ENCODE results near the gene NHLRC2. TPM values are rescaled to one million over a fixed set of nuclear protein-coding genes. Genes with fewer than 3 reads are reported as not detected.

Gene NHLRC2
- polyA plus RNA-seq, 10 donors = 9.3 to 18.7 (median 13.6) TPM

GRCh38 chr10:113858541-113858940, 4.1 kb downstream of the NHLRC2 start:
- no peak for DNase-seq

GRCh38 chr10:113859261-113859660, 4.8 kb downstream of the NHLRC2 start:
- no peak for DNase-seq

GRCh38 chr10:113865901-113866300, 11.4 kb downstream of the NHLRC2 start:
- no peak for DNase-seq

DNA sequence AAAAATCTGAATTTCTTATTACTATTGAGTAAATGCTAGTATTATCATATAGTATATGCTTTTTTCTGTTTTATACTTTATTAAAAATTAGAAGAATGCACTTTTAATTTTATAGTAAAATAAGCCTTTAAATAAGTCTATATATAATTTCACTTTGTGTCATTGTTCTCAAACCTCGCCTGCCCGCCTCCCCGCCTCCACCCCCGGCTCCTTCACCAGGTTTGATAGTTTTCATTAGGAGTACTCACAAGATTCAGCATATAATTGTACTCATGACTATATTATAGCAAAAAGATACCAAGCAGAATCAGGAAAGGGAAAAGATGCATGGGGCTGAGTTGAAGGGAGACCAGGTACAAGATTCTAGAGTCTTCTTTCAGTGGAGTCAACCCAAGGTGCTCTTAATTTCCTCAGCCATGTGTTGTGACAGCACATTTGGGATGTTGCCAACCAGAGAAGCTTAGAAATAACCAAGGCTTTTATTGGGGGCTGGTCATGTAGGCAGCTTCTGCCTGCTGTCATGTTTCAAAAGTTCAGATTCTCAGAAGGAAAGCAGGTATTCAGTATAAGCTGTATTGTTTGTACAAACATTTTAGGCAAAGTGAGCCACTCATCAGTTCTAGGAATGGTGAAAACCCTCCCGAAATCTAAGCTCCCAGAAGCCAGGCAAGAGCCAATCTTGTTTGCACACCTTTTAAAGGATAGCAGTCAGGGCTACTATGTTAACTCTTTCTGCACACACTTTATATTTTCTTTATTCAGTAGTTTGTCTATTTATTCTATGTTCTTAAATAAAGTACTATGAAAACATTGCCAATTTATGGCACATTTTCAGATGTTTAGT, 12.3 kb downstream of the NHLRC2 start:
- no peak for DNase-seq

DNA sequence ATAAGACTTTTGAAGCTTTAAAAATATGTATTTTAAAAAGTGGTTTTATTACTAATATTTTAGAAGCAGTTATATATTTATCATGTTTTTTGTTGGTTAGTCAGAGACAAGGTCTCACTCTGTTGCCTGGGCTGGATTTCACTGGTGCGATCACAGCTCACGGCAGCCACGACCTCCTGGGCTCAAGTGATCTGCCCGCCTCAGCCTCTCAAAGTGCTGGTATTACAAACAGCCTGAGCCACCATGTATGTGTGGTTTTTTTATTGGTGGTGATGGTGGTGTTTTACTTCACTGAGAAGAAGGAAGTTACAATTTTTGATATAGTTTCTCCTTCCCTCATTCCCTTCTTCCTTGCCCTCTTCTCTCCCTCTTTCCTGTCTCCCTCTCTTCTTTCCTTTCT, 13.4 kb downstream of the NHLRC2 start:
- DNase-seq = no peak

- DNase-seq = no peak
These were observed 15.3 kb downstream of the NHLRC2 start for GRCh38 chr10:113869789-113870188.

- DNase-seq = no peak
These were observed 17.9 kb downstream of the NHLRC2 start for GRCh38 chr10:113872139-113873030.

GRCh38 chr10:113875212-113875611, 20.8 kb downstream of the NHLRC2 start:
- DNase-seq = no peak

- DNase-seq = no peak
These were observed 22.0 kb downstream of the NHLRC2 start for GRCh38 chr10:113876461-113876860.

- no peak for DNase-seq
These were observed 25.2 kb downstream of the NHLRC2 start for GRCh38 chr10:113879691-113880090.

DNA sequence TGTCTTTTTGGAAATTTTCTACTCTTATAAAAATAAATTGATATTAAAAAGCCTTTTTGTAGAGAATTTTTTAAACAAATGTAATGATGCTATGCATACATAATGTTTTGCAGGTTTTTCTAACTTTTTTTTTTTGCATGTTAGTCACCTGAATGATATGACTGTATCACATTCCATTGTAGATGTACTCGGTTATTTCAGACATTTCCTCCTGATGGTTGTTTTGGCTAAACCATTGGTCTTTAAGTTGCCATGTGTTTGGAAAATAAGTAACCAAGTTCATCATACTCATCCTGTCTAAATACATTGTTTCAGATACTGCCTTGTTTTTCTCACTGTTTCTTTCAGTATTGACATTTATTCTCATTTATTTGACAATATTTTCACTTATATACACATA, 25.8 kb downstream of the NHLRC2 start:
- no peak for DNase-seq

GRCh38 chr10:113882240-113882639, 27.8 kb downstream of the NHLRC2 start:
- DNase-seq = no peak

DNA sequence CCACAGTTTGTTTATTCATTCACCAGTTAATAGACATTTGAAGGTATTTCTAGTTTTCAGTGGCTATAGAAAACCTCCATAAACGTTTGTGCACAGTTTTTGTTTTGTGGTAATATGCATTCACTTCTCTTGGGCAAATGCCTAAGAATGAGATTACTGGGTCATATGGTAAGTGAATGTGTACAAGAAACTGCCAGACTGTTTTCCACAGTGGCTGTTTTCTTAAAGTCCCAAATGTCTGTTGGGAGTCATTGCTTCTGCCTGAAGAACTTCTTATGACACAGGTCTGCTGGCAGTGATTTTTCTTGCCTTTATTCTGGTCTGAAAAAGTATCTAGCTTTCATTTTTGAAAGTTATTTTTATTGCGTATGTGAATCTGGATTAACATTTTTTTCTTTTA, 35.5 kb downstream of the NHLRC2 start:
- no peak for DNase-seq

DNA sequence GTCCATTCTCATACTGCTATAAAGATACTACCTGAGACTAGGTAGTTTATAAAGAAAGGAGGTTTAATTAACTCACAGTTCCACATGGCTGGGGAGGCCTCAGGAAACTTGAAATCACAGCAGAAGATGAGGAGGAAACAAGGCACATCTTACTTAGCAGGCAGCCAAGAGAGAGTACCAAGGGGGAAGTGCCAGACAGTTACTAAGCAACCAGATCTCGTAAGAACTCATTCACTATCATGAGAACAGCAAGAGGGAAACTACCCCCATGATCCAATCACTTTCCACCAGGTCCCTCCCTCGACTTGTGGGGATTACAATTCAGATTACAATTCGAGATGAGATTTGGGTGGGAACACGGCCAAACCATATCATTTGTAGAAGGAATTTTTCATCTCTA, 36.3 kb downstream of the NHLRC2 start:
- DNase-seq = no peak

GRCh38 chr10:113891476-113891875, 37.0 kb downstream of the NHLRC2 start:
- DNase-seq = no peak

DNA sequence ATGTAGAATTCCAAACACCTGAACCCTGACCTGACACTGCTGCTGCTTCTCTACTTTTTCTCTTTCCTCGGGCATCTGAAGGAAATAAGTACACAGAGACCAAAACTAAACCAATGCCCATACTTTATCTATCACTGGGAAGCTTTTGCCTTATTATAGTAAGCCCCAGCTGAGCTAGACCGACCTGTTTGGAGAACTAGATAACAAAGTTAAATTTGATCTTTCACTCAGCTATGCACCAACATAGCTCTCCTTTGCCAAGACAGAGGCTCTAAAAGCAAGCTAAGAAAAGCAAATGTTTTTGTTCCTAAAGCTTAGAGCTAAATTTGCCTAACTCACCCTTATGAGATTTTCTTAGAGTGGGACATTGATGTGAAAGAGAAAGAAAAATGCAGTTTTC, 39.1 kb downstream of the NHLRC2 start:
- DNase-seq = no peak

GRCh38 chr10:113894581-113894980, 40.1 kb downstream of the NHLRC2 start:
- no peak for DNase-seq

GRCh38 chr10:113895018-113895417, 40.6 kb downstream of the NHLRC2 start:
- no peak for DNase-seq

- DNase-seq = no peak
These were observed 43.5 kb downstream of the NHLRC2 start for GRCh38 chr10:113897693-113898618.

DNA sequence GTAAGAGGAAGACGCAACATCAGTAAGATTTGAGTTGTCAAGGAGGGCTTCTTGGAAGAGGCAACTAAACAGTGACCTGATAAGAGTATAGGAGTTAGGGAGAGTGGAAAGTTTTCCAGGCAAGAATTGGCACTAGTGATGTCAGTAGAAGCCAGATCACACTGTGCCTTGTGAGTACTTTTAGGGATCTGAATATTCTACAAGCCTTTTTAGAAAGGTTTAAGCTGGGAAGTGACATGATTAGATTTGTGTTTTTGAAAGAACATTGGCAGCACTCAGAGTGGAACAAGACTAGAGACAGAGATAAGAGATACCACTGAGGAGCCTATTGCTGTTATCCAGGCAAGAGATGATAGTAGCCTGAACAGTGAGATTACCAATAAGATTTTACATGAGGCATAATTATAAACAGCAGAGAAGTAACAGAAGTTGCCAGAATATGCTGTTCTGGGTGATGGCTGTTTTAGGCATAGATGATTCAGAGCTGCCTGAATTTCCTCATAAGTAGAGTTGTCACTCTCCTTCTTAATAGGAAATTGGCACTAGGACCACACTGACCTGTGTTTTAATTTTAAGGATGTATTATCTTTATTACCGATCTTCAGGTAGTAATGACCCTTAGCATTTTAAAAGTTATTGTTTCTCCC, 45.6 kb downstream of the NHLRC2 start:
- DNase-seq = no peak

GRCh38 chr10:113905756-113906155, 51.3 kb downstream of the NHLRC2 start:
- DNase-seq = no peak
